GM19397 (cell line): ENCODE results near the gene SLC66A2.
A peak's percentile ranks its signal among the peaks of the same experiment; 100 is the strongest.
"Not testable (repeated sequence)": the region's sequence is repeated elsewhere in the genome, so short reads cannot be mapped to it uniquely, and the experiment has no call there.

Experiments used
- ATAC-seq: cut with Tn5 transposase; IDR thresholded peaks from one replicate; pipeline ENCODE4 v1.9.1; 2021; ENCODE audit warnings: mild to moderate bottlenecking, moderate library complexity; ENCODE audit not compliant: unreplicated experiment

SLC66A2 gene

DNA sequence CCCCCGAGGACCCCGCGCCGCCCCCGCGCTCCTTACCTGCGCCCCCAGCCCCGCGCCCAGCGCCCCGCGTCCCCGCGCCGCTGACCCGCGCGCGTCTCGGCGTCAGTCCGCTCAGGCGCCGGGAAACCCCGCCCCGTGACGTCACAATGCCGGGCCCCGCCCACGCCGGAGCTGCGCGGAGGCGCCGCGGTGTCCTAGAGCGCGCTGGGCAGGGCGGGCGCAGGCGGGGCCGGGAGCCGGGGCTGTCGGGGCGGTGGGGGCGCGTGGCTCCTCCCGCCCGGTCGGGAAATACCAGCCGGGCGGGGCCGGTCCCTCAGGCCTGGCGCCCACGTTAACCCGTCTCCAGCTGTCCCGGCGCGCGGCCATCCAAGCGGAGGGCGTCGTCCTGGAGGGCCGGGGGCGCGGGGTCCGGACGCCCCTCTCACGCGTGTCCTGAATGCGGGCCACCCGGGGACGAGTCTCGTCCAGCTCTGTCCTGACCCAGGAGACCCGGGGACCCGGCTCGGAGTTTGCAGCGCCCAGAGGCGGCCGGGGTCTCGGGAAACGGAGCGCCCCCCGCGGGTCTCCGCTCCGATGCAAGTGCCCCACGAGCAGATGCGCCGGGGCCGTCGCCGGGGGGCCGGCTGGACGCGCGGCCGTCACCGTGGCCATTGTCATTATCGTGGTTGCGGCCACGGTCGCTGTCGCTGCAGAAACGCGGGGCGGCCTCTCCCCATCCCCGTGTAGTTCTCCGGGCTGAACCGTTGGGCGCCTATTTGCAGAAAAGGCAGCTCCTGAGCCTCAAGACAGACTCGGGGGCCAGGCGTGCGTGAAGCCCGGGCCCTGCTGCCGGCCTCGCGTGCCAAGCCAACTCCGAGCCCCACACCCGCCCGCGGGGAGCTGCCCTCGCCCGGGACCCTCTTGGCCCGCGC, at the start of gene SLC66A2:
TSS of gene SLC66A2 (minus strand) at position 109 of the 911 bp plus-strand sequence. CDS start 727 bp downstream, outside the sequence.
- peak; percentile 89 for ATAC-seq

DNA sequence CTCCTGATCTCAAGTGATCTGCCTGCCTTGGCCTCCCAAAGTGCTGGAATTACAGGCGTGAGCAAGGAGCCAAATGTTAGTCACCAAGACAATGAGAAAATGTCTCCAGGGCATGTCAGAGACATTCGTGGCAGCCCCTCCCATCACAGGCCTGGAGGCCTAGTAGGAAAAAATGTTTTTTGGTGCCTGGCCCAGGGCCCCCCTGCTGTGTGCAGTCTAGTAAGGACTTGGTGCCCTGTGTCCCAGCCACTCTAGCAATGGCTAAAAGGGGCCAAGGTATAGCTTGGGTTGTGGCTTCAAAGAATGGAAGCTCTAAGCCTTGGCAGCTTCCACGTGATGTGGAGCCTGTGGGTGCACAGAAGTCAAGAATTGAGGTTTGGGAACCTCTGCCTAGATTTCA, 49.4 kb upstream of the SLC66A2 start:
- no peak for ATAC-seq

DNA sequence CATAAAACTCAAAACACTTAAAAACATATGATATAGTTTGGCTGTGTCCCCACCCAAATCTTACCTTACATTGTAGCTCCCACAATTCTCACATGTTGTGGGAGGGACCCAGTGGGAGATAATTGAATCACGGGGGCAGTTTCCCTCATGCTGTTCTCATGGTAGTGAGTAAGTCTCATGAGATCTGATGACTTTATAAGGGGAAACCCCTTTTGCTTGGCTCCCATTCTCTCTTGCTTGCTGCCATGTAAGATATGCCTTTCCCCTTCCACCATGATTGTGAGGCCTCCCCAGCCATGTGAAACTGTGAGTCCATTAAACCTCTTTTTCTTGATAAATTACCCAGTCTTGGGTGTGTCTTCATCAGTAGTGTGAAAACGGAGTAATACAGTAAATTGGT, 48.2 kb upstream of the SLC66A2 start:
- not testable (repeated sequence) for ATAC-seq

DNA sequence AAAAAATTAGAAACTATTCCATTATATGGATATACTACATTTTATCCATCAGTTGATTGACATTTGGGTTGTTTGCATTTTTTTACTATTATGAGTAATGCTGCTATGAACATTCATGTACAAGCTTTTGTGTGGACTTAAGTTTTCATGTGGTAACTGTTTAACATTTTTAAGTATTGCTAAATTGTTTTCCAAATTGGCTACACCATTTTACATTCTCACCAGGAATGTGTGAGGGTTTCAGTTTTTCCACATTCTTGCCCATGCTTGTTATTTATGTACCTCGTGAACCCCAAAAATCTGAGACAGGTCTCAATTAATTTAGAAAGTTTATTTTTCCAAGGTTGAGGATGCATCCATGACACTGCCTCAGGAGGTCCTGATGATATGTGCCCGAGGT, 40.0 kb upstream of the SLC66A2 start:
- ATAC-seq: no peak

DNA sequence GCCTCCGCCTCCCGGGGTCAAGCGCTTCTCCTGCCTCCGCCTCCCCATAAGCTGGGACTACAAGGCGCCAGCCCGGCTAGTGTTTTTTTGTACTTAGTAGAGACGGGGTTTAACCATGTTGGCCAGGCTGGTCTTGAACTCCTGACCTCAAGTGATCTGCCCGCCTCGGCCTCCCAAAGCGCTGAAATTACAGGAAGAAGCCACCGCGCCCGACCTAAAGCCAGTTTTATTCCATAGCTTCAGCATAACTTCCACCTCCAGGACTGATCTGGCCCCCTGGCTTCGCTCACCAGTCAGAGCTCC, 37.7 kb upstream of the SLC66A2 start:
- ATAC-seq: no peak

DNA sequence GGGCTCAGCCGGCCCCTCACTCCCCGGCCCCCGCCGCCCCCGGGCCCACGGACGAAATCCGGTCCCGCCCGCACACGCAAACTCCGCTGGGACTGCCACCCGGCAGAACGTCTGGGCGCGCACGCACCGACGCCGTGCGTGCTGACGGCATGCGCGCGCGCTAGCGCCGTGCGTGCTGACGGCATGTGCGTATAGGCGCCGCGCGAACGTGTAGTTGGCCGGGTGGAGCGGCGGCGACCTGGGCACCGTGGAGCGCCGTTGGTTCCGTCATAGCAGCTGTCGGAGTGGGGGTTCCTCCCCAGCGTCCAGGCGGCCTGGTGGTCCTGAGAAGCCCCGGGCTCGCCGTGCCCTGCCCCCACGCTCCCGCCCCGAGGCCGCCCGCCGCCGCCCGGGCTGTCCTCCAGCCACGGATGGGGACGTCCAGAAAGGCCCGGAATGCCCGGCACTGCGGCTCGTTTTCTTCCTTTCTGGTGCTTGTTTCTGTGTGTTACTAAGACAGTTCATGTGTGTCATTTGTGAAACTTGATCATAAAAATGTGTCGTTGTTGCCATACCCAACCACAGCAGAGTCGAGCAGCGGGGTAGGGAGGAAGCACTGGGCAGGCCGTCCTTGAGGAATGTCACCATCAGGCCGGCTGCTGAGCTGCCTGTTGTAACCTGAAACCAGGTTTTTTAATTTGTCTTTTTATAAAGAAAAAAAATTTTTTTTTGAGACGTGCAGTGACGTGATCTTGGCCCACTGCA, 37.2 kb upstream of the SLC66A2 start, which contains the start of gene TXNL4A:
TSS of gene TXNL4A (minus strand) at position 113 of the 744 bp plus-strand sequence. CDS start 171 bp downstream, outside the sequence.
- ATAC-seq: peak; percentile 99

DNA sequence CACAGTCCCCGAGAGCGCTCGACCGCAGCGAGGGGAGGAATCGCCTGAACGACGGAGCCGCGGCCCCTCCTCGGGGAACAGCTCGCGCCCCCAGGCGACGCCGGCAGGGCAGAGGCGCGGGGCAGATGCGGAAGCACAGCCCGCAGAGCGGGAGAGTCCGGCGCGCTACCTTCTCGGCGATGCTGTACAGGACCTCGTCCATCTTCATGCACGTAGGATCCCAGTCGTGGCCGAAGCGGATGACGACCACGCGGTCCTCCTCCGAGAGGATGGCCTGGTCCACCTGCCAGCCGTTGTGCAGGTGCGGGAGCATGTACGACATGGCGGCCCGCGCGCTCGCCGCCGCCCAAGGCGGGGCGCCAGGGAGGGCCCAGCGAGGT, 36.6 kb upstream of the SLC66A2 start:
- peak; percentile 67 for ATAC-seq

DNA sequence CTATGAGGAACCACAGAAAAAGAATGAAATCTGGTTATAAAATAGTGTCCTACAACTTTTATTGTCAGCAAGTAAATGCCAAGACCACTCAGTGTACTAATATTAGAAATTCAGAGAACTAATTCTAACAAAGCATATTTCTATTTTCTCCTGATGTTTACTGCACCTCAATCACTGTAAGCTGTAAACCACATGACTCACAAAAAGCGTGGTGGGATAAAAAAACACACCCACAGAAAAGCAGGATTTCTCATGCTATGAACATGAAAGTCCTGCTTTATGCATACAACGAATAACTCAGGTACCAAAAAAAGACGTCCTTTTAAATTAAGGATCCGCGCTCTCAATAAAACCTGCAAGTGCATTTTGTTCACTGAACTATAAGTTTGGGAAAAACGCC, 36.1 kb upstream of the SLC66A2 start:
- ATAC-seq: no peak

DNA sequence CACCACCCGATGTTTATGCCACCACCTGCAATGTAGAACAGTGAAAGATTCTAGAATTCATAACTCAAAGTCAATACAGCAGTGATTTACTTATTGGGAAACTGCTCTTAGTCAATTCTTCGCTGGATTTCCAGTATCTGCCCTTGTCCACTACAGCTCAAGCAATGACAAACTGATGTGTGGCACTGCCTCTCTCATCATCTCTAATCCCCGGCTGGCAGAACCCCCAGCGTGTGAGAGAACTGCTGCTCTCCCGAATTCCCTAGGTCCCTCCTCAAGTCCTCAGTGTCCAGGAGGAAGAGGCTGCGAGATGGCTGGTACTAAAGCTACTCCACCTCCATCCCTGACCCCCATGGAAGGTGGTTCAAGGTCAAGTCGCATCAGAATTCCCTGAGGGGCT, 35.3 kb upstream of the SLC66A2 start:
- ATAC-seq: no peak

DNA sequence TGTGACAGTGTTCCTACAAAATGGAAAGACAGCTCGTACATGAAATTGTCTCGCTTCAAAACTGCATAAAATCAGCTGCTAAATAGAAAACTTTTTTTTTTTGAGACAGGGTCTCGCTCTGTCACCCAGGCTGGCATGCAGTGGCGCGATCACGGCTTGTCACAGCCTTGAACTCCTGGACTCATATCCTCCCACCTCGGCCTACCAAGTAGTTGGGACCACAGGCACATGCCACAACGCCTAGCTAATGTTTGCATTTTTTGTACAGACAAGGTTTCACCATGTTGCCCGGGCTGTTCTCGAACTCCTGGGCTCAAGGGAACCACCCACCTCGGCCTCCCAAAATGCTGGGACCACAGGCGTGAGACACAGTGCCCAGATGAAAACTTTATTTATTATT, 33.7 kb upstream of the SLC66A2 start:
- ATAC-seq: no peak

DNA sequence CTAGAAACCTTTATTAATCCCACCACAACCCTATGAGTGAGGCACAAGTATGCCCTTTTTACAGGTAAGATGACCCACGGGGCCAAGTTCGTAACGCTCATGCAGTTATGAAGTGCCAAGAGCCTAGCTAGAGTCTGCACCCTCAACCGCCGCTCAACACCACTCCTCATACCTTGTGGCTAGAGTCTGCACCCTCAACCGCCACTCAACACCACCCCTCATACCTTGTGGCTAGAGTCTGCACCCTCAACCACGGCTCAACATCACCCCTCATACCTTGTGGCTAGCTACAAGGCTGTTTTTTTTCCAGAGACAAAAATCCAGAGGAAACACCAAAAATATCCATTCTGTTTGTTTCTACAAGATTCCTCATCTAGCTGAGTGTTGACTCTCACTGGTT, 32.3 kb upstream of the SLC66A2 start:
- ATAC-seq: no peak

DNA sequence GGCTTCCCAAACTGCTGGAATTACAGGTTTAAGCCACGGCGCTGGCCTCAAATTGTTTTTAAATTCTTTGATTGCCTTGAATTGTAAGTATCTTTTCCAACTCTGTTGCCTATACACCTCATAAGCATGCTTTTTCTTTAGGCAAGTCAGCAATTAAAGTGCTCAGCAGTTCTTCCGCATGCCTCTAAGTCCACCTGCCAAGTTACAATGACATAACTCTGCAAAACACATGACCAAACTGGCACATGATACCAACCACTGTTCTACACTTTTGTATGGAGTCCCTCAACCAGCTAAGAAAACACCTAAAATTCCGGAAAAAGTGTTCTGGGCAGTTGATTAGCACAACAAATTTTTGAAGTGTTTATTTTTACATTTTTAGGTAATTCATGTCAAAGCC, 31.8 kb upstream of the SLC66A2 start:
- ATAC-seq: no peak

DNA sequence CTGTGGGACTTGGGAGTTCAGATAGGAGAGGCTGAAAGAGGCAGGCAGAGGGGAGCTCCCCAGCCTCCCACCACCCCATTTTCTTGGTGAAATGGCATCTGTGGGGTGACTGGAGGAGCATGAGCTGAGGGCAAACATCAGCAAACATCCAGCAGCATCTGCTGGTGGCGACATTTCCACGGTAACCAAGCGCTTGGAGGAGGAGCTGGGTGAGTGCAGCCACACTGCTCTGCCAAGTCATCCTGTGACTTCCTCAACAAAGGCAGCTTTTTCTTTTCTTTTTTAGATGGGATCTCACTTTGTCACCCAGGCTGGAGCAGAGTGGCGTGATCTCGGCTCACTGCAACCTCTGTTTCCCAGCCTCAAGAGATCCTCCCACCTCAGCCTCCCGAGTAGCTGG, 31.3 kb upstream of the SLC66A2 start:
- ATAC-seq: no peak

DNA sequence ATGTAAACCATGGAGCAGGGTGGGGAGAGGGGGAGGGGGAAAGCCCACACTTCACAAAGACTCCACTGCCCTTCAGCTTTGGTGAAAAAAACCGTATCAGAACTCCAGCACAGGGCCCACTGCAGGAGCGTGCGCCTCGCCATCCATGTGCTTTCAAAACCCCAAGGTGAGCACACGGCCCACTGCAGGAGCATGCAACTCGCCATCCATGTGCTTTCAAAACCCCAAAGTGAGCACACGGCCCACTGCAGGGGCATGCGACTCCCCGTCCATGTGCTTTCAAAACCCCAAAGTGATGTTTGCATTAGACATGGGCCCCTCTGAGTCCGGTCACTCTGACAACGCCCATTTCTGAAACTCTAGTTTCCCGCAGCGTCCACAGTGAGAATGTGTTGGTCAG, 29.1 kb upstream of the SLC66A2 start:
- ATAC-seq: no peak

DNA sequence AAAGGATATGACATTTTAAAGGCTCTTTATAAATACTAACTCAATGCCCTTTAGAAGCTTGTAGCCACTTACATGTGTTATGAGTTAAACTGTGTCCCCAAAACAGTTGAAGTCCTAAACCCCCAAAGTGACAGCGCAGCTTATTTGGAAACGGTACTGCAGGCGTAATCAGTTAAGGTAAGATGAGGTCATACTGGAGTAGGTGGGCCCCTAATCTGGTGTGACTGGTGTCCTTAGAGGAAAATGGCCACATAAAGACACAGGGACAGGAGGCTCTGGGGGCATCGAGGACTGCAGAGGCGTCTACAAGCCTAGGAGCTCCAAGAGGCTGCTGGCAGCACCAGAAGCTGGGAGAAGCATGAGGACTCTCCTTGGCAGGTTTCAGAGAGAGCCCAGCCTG, 28.4 kb upstream of the SLC66A2 start:
- no peak for ATAC-seq

DNA sequence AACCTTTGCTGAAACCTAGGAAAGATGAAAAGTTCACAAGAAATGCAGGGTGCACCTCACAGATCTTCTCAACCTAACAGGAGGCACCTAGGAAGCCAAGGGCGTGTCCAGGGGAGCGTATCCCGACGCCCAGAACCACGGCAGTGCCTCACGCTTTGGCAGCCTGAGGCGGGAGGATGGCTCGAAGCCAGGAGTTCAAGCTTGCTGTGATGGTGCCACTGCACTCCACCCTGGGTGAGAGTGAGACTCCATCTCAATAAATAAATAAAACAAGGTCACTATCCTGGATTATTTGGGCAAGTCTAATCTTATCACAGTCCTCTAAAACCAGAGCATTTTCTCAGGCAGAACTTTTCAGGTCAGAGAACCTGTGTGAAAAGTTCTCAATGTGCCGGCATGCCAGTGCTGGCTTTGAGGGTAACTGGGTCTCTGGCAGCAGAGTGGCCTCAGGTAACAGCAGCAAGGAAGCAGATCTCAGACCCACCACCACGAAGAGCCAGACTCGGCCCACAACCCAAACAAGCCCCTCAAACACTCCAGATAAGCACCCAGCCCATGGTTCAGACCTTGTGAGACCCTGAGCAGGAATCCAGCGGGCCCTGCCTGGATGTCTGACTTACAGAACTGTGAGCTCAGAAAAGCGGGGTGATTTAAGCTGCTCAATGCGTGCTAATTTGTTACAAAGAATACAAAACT, 24.7 kb upstream of the SLC66A2 start:
- no peak for ATAC-seq

DNA sequence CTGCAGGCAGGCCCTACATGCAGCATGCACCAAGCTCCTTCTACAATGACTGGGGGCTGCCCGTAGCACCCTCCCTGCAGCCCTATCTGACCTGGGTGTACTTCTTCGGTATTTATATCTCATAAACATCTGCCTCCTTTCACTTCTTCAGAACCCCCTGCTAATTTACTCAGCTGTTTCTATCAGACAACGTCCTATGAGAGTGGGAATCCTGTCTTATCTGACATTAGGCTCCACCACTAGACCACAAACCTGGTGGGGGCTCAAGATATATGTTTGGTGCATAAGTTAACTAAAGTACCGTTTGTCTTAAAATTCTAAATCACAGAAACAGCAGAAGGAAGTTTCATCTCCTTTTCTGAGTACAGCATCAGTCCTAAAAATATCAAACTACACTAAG, 23.6 kb upstream of the SLC66A2 start:
- ATAC-seq: no peak

DNA sequence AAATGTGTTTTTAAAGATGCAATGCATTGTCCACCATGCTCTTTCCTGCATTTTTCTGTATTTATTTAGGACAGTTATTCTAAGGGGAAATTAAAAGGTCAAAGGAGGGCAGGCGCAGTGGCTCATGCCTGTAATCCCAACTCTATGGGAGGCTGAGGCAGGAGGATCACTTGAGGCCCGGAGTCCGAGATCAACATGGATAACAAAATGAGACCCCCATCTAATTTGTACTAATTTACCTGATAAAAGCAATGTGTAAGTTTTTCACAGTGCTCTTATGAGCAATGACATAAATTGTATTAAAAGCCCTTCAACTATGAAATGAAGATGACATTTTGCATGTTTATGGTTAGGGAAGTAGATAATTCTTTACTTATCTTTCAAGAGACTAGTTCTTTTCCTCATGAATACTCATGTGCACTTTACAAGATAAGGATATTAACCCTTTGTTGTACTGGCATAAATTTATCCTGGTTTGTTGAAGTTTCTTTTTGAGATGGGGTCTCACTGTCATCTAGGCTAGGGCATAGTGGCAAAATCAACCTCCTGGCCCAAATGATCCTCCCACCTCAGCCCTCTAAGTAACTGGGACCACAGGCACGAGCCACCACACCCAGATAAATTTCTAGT, 22.7 kb upstream of the SLC66A2 start:
- no peak for ATAC-seq

DNA sequence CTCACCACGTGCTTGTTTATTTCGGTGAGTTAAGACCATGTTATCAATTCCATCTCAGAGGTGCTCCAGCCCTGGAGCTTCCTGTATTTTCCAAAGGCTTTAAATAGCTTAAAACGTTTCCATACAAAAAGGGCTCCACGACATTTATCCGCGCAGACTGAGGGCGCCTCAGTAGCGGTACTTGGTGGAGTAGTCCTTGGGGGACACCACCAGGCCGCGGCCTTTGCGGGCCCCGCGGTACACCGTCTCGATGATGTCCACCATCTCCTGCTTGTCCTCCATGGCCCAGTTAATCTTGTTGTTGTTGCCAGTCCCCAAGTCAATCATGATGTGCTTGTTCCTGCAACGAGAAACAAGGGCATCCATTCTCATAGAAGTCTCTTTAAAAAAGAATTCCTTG, 22.1 kb upstream of the SLC66A2 start:
- ATAC-seq: no peak

DNA sequence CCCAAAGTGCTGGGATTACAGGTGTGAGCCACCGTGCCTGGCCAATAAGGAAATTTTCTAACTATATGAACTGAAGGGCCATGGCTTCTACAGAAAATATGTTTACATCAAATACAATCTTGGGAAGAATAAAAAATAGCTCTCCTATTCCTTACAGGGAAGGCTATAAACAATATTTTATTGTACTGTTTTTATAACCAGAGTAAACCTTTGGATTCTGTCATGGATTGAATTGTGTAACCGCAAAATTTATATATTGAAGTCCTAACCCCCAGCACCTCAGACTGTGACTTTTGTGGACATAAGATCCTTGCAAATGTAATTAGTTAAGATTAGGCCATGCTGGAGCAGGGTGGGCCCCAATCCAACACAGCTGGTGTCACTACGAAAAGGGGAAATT, 21.3 kb upstream of the SLC66A2 start:
- no peak for ATAC-seq

DNA sequence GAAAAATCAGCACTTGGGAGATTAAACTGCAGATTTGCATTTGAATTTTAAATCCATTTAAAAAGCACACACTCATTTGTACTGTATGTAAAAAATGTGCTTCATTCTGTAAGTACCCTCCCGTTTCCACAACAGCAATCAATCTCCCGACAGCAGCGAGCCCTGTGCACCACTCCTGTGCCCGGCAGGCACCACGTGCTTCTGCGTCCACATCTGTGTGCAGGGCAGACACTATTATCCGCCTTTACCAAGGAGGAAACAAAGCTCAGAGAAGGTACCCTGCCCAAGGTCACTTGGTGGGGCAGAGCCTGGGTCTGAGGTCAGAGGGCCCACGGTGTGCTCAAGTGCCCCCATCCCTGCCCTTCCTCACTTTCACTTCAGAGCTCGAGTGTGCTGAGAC, 20.5 kb upstream of the SLC66A2 start:
- ATAC-seq: no peak
